ENCODE results near the gene MTLN.

Gene MTLN

DNA sequence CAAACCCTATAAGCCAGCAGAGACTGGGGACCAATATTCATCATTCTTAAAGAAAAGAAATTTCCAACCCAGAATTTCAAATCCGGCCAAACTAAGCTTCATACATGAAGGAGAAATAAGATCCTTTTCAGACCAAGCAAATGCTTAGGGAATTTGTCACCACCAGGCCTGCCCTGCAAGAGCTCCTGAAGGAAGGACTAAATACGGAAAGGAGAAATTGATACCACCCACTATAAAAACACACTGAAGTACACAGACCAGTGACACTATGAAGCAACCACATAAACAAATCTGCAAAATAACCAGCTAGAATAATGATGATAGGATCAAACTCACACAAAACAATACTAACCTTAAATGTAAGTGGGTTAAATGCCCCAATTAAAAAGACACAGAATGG, 29.9 kb downstream of the MTLN start:
- no peak for DNase-seq
- TF ChIP-seq, protein P1, sequence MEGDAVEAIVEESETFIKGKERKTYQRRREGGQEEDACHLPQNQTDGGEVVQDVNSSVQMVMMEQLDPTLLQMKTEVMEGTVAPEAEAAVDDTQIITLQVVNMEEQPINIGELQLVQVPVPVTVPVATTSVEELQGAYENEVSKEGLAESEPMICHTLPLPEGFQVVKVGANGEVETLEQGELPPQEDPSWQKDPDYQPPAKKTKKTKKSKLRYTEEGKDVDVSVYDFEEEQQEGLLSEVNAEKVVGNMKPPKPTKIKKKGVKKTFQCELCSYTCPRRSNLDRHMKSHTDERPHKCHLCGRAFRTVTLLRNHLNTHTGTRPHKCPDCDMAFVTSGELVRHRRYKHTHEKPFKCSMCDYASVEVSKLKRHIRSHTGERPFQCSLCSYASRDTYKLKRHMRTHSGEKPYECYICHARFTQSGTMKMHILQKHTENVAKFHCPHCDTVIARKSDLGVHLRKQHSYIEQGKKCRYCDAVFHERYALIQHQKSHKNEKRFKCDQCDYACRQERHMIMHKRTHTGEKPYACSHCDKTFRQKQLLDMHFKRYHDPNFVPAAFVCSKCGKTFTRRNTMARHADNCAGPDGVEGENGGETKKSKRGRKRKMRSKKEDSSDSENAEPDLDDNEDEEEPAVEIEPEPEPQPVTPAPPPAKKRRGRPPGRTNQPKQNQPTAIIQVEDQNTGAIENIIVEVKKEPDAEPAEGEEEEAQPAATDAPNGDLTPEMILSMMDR (IDR thresholded peaks at IDR 0.05; ENCODE audit: low read depth, low read length), result no peak
- Histone ChIP-seq H3K9me3 (no peaks in the 10 kb centered on the region), H3K4me3 (ENCODE audit: low read depth, low read length) (no peak overlapping the region), H3K4me1 (no peaks in the 10 kb centered on the region), H3K36me3 (no peaks in the 10 kb centered on the region), H3K27me3 (no peaks in the 10 kb centered on the region)

DNA sequence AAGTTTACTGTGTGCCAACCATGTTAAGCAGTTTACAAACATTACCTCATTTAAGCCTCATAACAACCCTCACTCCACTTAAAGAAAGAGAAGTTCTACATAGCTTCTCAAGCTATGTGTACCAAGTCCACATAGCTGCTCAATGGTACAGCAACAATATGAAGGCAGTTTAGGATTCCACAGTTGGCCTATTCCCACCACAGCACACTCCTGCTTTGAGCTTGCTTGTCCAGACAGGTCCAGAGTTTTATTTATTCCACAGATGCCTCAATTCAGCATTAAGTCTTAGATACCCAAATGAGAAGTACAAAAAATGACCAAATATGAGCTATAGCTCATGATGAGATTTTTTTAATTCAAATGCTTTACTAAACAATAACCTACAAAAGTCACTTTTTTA, 32.3 kb downstream of the MTLN start:
- Histone ChIP-seq H3K36me3 (no peaks in the 10 kb centered on the region), H3K9me3 (no peaks in the 10 kb centered on the region), H3K4me3 (ENCODE audit: low read depth, low read length) (no peak overlapping the region), H3K4me1 (no peaks in the 10 kb centered on the region), H3K27me3 (no peaks in the 10 kb centered on the region)
- TF ChIP-seq, protein P1 (IDR thresholded peaks at IDR 0.05; ENCODE audit: low read depth, low read length), result no peak
- DNase-seq, result no peak

DNA sequence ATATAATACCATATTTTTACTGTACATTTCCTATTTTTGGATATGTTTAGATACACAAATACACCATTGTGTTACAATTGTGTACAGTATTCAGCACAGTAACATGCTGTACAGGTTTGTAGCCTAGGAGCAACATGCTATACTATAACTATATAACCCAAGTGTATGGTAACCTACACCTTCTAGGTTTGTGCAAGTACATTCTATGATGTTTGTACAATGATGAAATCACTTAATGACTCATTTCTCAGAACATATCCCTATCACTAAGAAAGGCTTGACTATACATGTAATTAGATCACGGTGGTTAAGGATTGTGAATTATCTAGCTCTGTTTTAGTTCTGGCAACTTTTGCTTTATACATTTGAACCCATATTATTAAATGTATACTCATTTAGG, 38.8 kb downstream of the MTLN start:
- H3K9me3 ChIP-seq, result no peaks in the 10 kb centered on the region
- no peaks in the 10 kb centered on the region for H3K36me3 ChIP-seq
- no peaks in the 10 kb centered on the region for H3K27me3 ChIP-seq
- no peaks in the 10 kb centered on the region for H3K4me1 ChIP-seq
- no peak for DNase-seq
- TF ChIP-seq, protein P1 (IDR thresholded peaks at IDR 0.05; ENCODE audit: low read depth, low read length), result no peak
- H3K4me3 ChIP-seq (ENCODE audit: low read depth, low read length), result no peak overlapping the region

DNA sequence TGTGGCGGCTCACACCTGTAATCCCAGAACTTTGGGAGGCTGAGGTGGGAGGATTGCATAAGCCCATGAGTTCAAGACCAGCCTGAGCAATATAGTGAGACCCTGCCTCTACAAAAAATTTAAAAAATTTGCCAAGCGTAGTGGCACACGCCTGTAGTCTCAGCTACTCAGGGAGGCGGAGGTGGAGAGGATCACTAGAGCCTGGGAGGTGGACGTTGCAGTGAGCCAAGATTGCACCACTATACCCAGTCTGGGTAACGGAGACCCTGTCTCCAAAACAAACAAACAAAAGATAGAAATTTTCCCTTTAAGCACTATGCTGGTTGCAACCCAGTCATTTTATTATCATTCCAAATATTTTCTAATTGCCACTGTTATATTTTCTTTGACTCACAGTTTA, 39.8 kb downstream of the MTLN start:
- TF ChIP-seq, protein P1 (IDR thresholded peaks at IDR 0.05; ENCODE audit: low read depth, low read length), result no peak
- Histone ChIP-seq H3K9me3 (no peaks in the 10 kb centered on the region), H3K4me3 (ENCODE audit: low read depth, low read length) (no peak overlapping the region), H3K36me3 (no peaks in the 10 kb centered on the region), H3K27me3 (no peaks in the 10 kb centered on the region), H3K4me1 (no peaks in the 10 kb centered on the region)
- no peak for DNase-seq

DNA sequence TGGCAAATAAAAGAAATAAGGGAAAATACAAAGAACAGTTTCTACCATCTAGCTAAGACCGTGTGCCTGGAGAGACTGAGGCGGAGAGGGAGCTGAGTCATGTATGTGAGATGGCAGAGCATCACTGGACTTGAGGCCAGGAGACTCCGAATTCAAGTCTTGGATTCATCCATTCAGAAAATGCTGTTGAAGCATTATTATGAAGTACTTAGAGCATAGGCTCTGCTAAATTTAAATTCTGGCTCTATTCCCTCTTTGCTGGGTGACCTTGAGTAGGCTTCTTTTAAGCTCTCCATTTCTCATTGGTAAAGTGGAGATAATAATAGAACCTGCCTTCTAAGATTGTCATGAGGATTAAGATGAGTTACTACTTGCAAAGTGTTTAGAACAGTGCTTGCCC, 42.2 kb downstream of the MTLN start:
- H3K4me1 ChIP-seq, result no peaks in the 10 kb centered on the region
- no peaks in the 10 kb centered on the region for H3K36me3 ChIP-seq
- no peak for DNase-seq
- TF ChIP-seq, protein P1 (IDR thresholded peaks at IDR 0.05; ENCODE audit: low read depth, low read length), result no peak
- no peaks in the 10 kb centered on the region for H3K27me3 ChIP-seq
- H3K4me3 ChIP-seq (ENCODE audit: low read depth, low read length), result no peak overlapping the region
- H3K9me3 ChIP-seq, result no peaks in the 10 kb centered on the region

DNA sequence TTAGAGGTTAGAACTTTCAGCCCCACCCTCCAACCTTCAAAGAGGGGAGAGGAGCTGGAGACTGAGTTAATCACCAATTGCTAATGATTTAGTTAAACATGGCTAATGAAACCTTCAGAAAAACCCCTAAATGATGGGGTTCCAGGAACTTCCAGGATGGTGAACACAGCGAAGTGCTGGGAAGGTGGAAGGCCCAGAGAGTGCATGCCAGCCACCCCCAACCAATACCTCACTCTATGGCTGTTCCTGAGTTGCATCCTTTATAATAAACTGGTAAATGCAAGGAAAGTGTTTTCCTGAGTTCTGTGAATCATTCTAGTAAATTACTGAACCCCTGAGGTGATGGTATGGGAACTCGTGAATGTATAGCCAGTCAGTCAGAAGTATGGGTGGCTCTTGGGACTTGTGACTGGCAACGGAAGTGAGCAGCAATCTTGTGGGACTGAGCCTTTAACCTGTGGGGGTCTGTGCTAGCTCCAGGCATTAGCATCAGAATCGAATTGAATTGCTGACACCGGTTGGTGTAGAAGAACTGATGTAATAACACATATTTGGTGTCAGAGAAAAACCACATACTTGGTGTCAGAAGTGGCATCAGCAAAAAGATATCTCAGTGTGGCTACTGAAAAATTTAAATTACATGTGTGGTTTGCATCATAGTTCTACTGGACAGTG, 44.9 kb downstream of the MTLN start:
- H3K36me3 ChIP-seq, result no peaks in the 10 kb centered on the region
- TF ChIP-seq, protein P1 (IDR thresholded peaks at IDR 0.05; ENCODE audit: low read depth, low read length), result no peak
- no peaks in the 10 kb centered on the region for H3K9me3 ChIP-seq
- no peaks in the 10 kb centered on the region for H3K4me1 ChIP-seq
- H3K4me3 ChIP-seq (ENCODE audit: low read depth, low read length), result no peak overlapping the region
- DNase-seq, result no peak
- no peaks in the 10 kb centered on the region for H3K27me3 ChIP-seq
